22Rv1 (cell line): Measurements from ENCODE around the gene PPARG.

Experiments
- ZFX ChIP-seq: fragments of 450-650 bp; IDR thresholded peaks from 2 replicates; pipeline ENCODE4 v1.6.1; 2017; ENCODE audit warnings: antibody characterized with exemption, borderline replicate concordance
- TF ChIP-seq, protein P1 (sequence below): fragments of 450-650 bp; IDR thresholded peaks from 2 replicates; pipeline ENCODE4 v1.5.1; 2017; ENCODE audit warnings: mild to moderate bottlenecking

DNA sequence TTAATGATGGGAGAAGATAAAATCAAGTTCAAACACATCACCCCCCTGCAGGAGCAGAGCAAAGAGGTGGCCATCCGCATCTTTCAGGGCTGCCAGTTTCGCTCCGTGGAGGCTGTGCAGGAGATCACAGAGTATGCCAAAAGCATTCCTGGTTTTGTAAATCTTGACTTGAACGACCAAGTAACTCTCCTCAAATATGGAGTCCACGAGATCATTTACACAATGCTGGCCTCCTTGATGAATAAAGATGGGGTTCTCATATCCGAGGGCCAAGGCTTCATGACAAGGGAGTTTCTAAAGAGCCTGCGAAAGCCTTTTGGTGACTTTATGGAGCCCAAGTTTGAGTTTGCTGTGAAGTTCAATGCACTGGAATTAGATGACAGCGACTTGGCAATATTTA lies 127.9 kb downstream of the PPARG start:
- TF ChIP-seq, protein P1, sequence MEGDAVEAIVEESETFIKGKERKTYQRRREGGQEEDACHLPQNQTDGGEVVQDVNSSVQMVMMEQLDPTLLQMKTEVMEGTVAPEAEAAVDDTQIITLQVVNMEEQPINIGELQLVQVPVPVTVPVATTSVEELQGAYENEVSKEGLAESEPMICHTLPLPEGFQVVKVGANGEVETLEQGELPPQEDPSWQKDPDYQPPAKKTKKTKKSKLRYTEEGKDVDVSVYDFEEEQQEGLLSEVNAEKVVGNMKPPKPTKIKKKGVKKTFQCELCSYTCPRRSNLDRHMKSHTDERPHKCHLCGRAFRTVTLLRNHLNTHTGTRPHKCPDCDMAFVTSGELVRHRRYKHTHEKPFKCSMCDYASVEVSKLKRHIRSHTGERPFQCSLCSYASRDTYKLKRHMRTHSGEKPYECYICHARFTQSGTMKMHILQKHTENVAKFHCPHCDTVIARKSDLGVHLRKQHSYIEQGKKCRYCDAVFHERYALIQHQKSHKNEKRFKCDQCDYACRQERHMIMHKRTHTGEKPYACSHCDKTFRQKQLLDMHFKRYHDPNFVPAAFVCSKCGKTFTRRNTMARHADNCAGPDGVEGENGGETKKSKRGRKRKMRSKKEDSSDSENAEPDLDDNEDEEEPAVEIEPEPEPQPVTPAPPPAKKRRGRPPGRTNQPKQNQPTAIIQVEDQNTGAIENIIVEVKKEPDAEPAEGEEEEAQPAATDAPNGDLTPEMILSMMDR = no peak
- no peak for TF ChIP-seq ZFX
